ENCODE results near the gene SEMA3C. TPM values are rescaled to one million over a fixed set of nuclear protein-coding genes. Genes with fewer than 3 reads are reported as not detected.

Gene SEMA3C
- total RNA-seq, 1 donor from 2014 or later: 90.6 TPM

- no peak for DNase-seq (ENCODE audit: extremely low spot score in 2 of 2)
- H3K27me3 ChIP-seq: no peaks in the 10 kb centered on the region
- intact Hi-C loops (cut with DNase I): no loop called here
- H3K27ac ChIP-seq: no peak overlapping the region
- H3K4me1 ChIP-seq: peaks cover 43% of the 10 kb centered on the region
- no peaks in the 10 kb centered on the region for H3K9me3 ChIP-seq
- H3K4me3 ChIP-seq: no peak overlapping the region
- H3K36me3 ChIP-seq: no peaks in the 10 kb centered on the region
- TF ChIP-seq, protein P1, sequence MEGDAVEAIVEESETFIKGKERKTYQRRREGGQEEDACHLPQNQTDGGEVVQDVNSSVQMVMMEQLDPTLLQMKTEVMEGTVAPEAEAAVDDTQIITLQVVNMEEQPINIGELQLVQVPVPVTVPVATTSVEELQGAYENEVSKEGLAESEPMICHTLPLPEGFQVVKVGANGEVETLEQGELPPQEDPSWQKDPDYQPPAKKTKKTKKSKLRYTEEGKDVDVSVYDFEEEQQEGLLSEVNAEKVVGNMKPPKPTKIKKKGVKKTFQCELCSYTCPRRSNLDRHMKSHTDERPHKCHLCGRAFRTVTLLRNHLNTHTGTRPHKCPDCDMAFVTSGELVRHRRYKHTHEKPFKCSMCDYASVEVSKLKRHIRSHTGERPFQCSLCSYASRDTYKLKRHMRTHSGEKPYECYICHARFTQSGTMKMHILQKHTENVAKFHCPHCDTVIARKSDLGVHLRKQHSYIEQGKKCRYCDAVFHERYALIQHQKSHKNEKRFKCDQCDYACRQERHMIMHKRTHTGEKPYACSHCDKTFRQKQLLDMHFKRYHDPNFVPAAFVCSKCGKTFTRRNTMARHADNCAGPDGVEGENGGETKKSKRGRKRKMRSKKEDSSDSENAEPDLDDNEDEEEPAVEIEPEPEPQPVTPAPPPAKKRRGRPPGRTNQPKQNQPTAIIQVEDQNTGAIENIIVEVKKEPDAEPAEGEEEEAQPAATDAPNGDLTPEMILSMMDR (IDR thresholded peaks at IDR 0.05): no peak
Measured at GRCh38 chr7:80770061-80770460, 148.8 kb downstream of the SEMA3C start.

- Histone ChIP-seq H3K4me3 (no peak overlapping the region), H3K27ac (no peak overlapping the region)
- no peak for DNase-seq (ENCODE audit: extremely low spot score in 2 of 2)
Measured at GRCh38 chr7:80768756-80769155, 150.1 kb downstream of the SEMA3C start.

DNA sequence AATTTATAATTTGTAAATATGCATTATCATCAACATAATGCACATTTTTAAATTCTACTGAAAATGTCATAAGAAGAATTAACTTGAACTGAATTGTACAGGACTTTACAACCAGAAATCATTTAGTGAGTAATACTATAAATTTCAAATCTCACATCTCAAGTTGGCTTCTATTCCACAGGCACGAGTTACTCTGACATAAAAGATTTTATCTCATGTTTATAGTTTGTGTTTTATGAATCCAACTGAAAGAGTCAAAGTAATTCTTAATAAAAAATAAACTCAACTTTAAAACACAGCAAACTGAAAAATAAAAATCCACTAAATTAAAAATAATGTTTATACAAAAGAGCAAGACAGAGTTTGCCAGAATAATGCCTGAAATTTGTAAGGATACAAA lies 151.2 kb downstream of the SEMA3C start:
- Histone ChIP-seq H3K9me3 (no peaks in the 10 kb centered on the region), H3K27ac (peak overlapping the region; percentile 40), H3K36me3 (no peaks in the 10 kb centered on the region), H3K4me1 (peaks cover 42% of the 10 kb centered on the region), H3K4me3 (no peak overlapping the region), H3K27me3 (no peaks in the 10 kb centered on the region)
- TF ChIP-seq POLR2AphosphoS5 (IDR thresholded peaks at IDR 0.05; ENCODE audit: insufficient read depth in 1 of 2, low read depth in 1 of 2) (no peak), POLR2A (IDR thresholded peaks at IDR 0.05) (no peak)
- TF ChIP-seq, protein P1 (IDR thresholded peaks at IDR 0.05): no peak
- DNase-seq (ENCODE audit: extremely low spot score in 2 of 2): no peak
- intact Hi-C loops (cut with DNase I): no loop called here

More at GRCh38 chr7:80768756-80769155, 150.1 kb downstream of the SEMA3C start:
- intact Hi-C loops (cut with DNase I): no loop called here
- Histone ChIP-seq H3K4me1 (peaks cover 46% of the 10 kb centered on the region), H3K9me3 (no peaks in the 10 kb centered on the region), H3K27me3 (no peaks in the 10 kb centered on the region), H3K36me3 (no peaks in the 10 kb centered on the region)
- TF ChIP-seq, protein P1 (IDR thresholded peaks at IDR 0.05): no peak
- TF ChIP-seq POLR2A (IDR thresholded peaks at IDR 0.05): no peak
- TF ChIP-seq POLR2AphosphoS5 (IDR thresholded peaks at IDR 0.05; ENCODE audit: insufficient read depth in 1 of 2, low read depth in 1 of 2): no peak

GRCh38 chr7:80766724-80767123 lies 152.1 kb downstream of the SEMA3C start:
- no peaks in the 10 kb centered on the region for H3K36me3 ChIP-seq
- no peaks in the 10 kb centered on the region for H3K9me3 ChIP-seq
- H3K27ac ChIP-seq: peak overlapping the region; percentile 40
- no peak for TF ChIP-seq POLR2A (IDR thresholded peaks at IDR 0.05)
- no peak for TF ChIP-seq POLR2AphosphoS5 (IDR thresholded peaks at IDR 0.05; ENCODE audit: insufficient read depth in 1 of 2, low read depth in 1 of 2)
- TF ChIP-seq, protein P1 (IDR thresholded peaks at IDR 0.05): no peak
- no peak overlapping the region for H3K4me3 ChIP-seq
- no peak for DNase-seq (ENCODE audit: extremely low spot score in 2 of 2)
- intact Hi-C loops (cut with DNase I): no loop called here
- peaks cover 33% of the 10 kb centered on the region for H3K4me1 ChIP-seq
- no peaks in the 10 kb centered on the region for H3K27me3 ChIP-seq

GRCh38 chr7:80764132-80764531 lies 154.7 kb downstream of the SEMA3C start:
- Histone ChIP-seq H3K4me1 (peaks cover 20% of the 10 kb centered on the region), H3K36me3 (no peaks in the 10 kb centered on the region), H3K27me3 (no peaks in the 10 kb centered on the region), H3K9me3 (no peaks in the 10 kb centered on the region), H3K27ac (no peak overlapping the region), H3K4me3 (no peak overlapping the region)
- intact Hi-C loops (cut with DNase I): no loop called here
- no peak for DNase-seq (ENCODE audit: extremely low spot score in 2 of 2)
- no peak for TF ChIP-seq POLR2A (IDR thresholded peaks at IDR 0.05)
- TF ChIP-seq POLR2AphosphoS5 (IDR thresholded peaks at IDR 0.05; ENCODE audit: insufficient read depth in 1 of 2, low read depth in 1 of 2): no peak
- TF ChIP-seq, protein P1 (IDR thresholded peaks at IDR 0.05): no peak
